ENCODE data around the gene DCLK1. TPM values are rescaled to one million over a fixed set of nuclear protein-coding genes. Genes with fewer than 3 reads are reported as not detected.

DCLK1 gene
- total and polyA plus RNA-seq, 7 experiments from 2014 or later: not detected

- DNase-seq: no peak
- ChIA-PET CTCF (no interaction called here), POLR2A (no interaction called here)
- ATAC-seq: no peak
- Mint-ChIP-seq H3K4me3 (no peak overlapping the region), H3K4me1 (no peaks in the 10 kb centered on the region), H3K36me3 (no peaks in the 10 kb centered on the region), H3K27ac (no peak overlapping the region), H3K9me3 (peaks cover 0 to 5% (median 0%) of the 10 kb centered on the region in 11 donors), H3K27me3 (peaks cover 0 to 9% (median 4%) of the 10 kb centered on the region in 5 donors)
- no peaks in the 10 kb centered on the region for H3K27me3 ChIP-seq (ENCODE audit: control insufficient read depth in 2 of 2, insufficient read depth in 2 of 2, low read length in 2 of 2)
- H3K4me3 ChIP-seq (ENCODE audit: low read length): no peak overlapping the region
- intact Hi-C loops (cut with micrococcal nuclease): no loop called here
- peaks cover 0 to 3% (median 0%) of the 10 kb centered on the region in 3 experiments for H3K9me3 ChIP-seq (ENCODE audit: control insufficient read depth in 2 of 3, low read length in 3 of 3)
- H3K4me1 ChIP-seq (ENCODE audit: control insufficient read depth in 2 of 2, insufficient read depth in 2 of 2, low read length in 2 of 2): no peaks in the 10 kb centered on the region
- H3K36me3 ChIP-seq (ENCODE audit: control insufficient read depth in 2 of 3, insufficient read depth in 3 of 3, low read length in 3 of 3): no peaks in the 10 kb centered on the region
- no peak overlapping the region for H3K27ac ChIP-seq (ENCODE audit: low read depth, low read length)
Measured at GRCh38 chr13:35917942-35918645, 213.1 kb downstream of the DCLK1 start.

- H3K27ac ChIP-seq (ENCODE audit: low read depth, low read length): no peak overlapping the region
- H3K9me3 ChIP-seq (ENCODE audit: control insufficient read depth in 2 of 3, low read length in 3 of 3): peaks cover 0 to 3% (median 0%) of the 10 kb centered on the region in 3 experiments
- H3K27me3 ChIP-seq (ENCODE audit: control insufficient read depth in 2 of 2, insufficient read depth in 2 of 2, low read length in 2 of 2): no peaks in the 10 kb centered on the region
- POLR2A ChIA-PET: no interaction called here
- CTCF ChIA-PET: no interaction called here
- intact Hi-C loops (cut with micrococcal nuclease): no loop called here
- Mint-ChIP-seq H3K27me3 (peaks cover 0 to 9% (median 4%) of the 10 kb centered on the region in 5 donors), H3K4me3 (no peak overlapping the region), H3K4me1 (no peaks in the 10 kb centered on the region), H3K9me3 (peaks cover 0 to 7% (median 0%) of the 10 kb centered on the region in 11 donors), H3K27ac (no peak overlapping the region), H3K36me3 (no peaks in the 10 kb centered on the region)
- H3K4me3 ChIP-seq (ENCODE audit: low read length): no peak overlapping the region
- H3K4me1 ChIP-seq (ENCODE audit: control insufficient read depth in 2 of 2, insufficient read depth in 2 of 2, low read length in 2 of 2): no peaks in the 10 kb centered on the region
- H3K36me3 ChIP-seq (ENCODE audit: control insufficient read depth in 2 of 3, insufficient read depth in 3 of 3, low read length in 3 of 3): no peaks in the 10 kb centered on the region
- ATAC-seq (no peak), DNase-seq (no peak)
Measured at GRCh38 chr13:35917252-35917941, 213.8 kb downstream of the DCLK1 start.

GRCh38 chr13:35916146-35916545 is 215.0 kb downstream of the DCLK1 start:
- CTCF ChIA-PET: no interaction called here
- Histone ChIP-seq H3K27ac (ENCODE audit: low read depth, low read length) (no peak overlapping the region), H3K9me3 (ENCODE audit: control insufficient read depth in 2 of 3, low read length in 3 of 3) (no peaks in the 10 kb centered on the region), H3K27me3 (ENCODE audit: control insufficient read depth in 2 of 2, insufficient read depth in 2 of 2, low read length in 2 of 2) (no peaks in the 10 kb centered on the region), H3K36me3 (ENCODE audit: control insufficient read depth in 2 of 3, insufficient read depth in 3 of 3, low read length in 3 of 3) (no peaks in the 10 kb centered on the region), H3K4me1 (ENCODE audit: control insufficient read depth in 2 of 2, insufficient read depth in 2 of 2, low read length in 2 of 2) (no peaks in the 10 kb centered on the region), H3K4me3 (ENCODE audit: low read length) (no peak overlapping the region)
- H3K4me3 Mint-ChIP-seq: no peak overlapping the region
- intact Hi-C loops (cut with micrococcal nuclease): no loop called here
- H3K36me3 Mint-ChIP-seq: no peaks in the 10 kb centered on the region
- H3K27me3 Mint-ChIP-seq: peaks cover 0 to 5% (median 4%) of the 10 kb centered on the region in 5 donors
- H3K4me1 Mint-ChIP-seq: no peaks in the 10 kb centered on the region
- ATAC-seq (no peak), DNase-seq (no peak)
- H3K27ac Mint-ChIP-seq: no peak overlapping the region
- peaks cover 0 to 5% (median 0%) of the 10 kb centered on the region in 11 donors for H3K9me3 Mint-ChIP-seq
- POLR2A ChIA-PET: no interaction called here

DNA sequence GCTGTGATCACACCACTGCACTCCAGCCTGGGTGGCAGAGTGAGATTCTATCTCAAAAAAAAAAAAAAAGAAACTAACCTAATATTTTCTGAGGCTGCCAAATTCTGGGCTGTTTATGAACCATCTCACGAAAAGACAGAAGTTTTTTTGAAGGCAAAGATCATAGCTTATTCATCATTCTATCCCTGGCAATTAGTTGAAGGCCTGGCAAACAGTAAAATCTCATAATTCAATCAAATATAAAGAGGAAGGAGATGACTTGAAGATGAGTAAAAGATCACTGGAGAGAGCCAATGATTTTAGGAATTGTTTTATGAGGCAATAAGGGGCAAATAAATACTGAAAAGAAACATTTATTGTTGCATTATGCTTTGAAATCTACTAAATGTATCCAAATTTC is 216.5 kb downstream of the DCLK1 start:
- Mint-ChIP-seq H3K27ac (no peak overlapping the region), H3K36me3 (no peaks in the 10 kb centered on the region), H3K4me3 (no peak overlapping the region), H3K27me3 (peaks cover 0 to 4% (median 0%) of the 10 kb centered on the region in 5 donors), H3K4me1 (no peaks in the 10 kb centered on the region), H3K9me3 (peaks cover 0 to 8% (median 4%) of the 10 kb centered on the region in 11 donors)
- DNase-seq (no peak), ATAC-seq (no peak)
- Histone ChIP-seq H3K36me3 (ENCODE audit: control insufficient read depth in 2 of 3, insufficient read depth in 3 of 3, low read length in 3 of 3) (no peaks in the 10 kb centered on the region), H3K9me3 (ENCODE audit: control insufficient read depth in 2 of 3, low read length in 3 of 3) (no peaks in the 10 kb centered on the region), H3K4me3 (ENCODE audit: low read length) (no peak overlapping the region), H3K27me3 (ENCODE audit: control insufficient read depth in 2 of 2, insufficient read depth in 2 of 2, low read length in 2 of 2) (no peaks in the 10 kb centered on the region), H3K27ac (ENCODE audit: low read depth, low read length) (no peak overlapping the region), H3K4me1 (ENCODE audit: control insufficient read depth in 2 of 2, insufficient read depth in 2 of 2, low read length in 2 of 2) (no peaks in the 10 kb centered on the region)
- intact Hi-C loops (cut with micrococcal nuclease): no loop called here
- ChIA-PET CTCF (no interaction called here), POLR2A (no interaction called here)

DNA sequence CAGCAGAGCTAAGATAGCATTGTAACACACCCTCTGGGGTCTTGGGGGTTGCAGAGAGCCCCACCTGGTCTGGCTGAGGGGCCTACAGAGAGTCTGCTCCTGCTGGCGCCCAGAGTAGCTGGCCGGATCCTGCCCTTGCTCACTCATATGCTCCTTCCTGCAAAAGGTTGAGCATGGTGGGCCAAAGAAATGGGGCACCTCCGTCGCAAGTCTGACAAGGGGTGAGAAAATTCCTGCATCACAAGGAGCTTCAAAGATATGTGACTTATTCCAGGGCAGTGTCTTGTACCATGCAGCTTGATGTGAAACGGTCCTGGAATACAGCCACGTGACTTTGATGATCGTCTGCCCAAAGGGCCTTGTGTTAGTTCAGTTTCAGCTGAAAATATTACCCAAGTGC is 218.3 kb downstream of the DCLK1 start:
- H3K36me3 ChIP-seq (ENCODE audit: control insufficient read depth in 2 of 3, insufficient read depth in 3 of 3, low read length in 3 of 3): no peaks in the 10 kb centered on the region
- intact Hi-C loops (cut with micrococcal nuclease): no loop called here
- POLR2A ChIA-PET: no interaction called here

DNA sequence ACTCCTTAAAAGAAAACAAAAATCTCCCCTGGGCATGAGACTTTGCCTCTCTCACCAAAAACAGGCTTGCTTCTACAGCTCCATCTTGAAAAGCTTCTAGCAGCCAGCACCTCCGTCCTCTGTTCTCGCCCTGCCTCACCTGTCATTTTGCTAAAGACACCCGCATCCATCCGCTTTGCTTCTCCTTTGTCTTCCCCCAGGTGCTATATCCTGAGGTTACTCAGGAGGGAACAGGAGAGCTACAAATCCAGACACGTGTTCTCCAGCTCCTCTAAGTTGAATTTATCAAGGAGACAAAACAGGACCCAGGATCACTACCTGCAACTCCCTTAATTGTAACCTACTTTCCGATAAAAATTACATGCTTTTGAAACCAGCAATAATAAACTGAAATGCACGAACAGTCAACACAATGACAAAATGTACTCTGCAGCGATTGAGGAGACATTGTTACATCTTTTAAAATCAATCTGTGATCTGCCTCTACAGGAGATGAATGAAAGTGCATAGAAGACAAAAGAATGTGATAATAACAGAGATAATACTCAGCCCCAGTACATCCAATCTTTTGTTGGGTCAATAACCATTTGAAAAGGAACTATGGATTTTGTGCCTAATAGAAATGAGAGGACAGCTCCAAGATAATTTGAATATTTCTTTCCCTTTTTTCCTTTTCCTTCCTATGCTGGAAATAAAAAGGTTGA is 221.2 kb downstream of the DCLK1 start:
- Mint-ChIP-seq H3K9me3 (peaks cover 0 to 8% (median 2%) of the 10 kb centered on the region in 11 donors), H3K27ac (no peak overlapping the region), H3K27me3 (no peaks in the 10 kb centered on the region), H3K36me3 (no peaks in the 10 kb centered on the region), H3K4me3 (no peak overlapping the region), H3K4me1 (no peaks in the 10 kb centered on the region)
- Histone ChIP-seq H3K9me3 (ENCODE audit: control insufficient read depth in 2 of 3, low read length in 3 of 3) (no peaks in the 10 kb centered on the region), H3K27ac (ENCODE audit: low read depth, low read length) (no peak overlapping the region), H3K4me1 (ENCODE audit: control insufficient read depth in 2 of 2, insufficient read depth in 2 of 2, low read length in 2 of 2) (no peaks in the 10 kb centered on the region), H3K27me3 (ENCODE audit: control insufficient read depth in 2 of 2, insufficient read depth in 2 of 2, low read length in 2 of 2) (no peaks in the 10 kb centered on the region), H3K4me3 (ENCODE audit: low read length) (no peak overlapping the region), H3K36me3 (ENCODE audit: control insufficient read depth in 2 of 3, insufficient read depth in 3 of 3, low read length in 3 of 3) (no peaks in the 10 kb centered on the region)
- ChIA-PET POLR2A (no interaction called here), CTCF (no interaction called here)
- no peak for ATAC-seq
- DNase-seq: no peak
- intact Hi-C loops (cut with micrococcal nuclease): no loop called here

More for the DNA sequence above, 218.3 kb downstream of the DCLK1 start:
- ATAC-seq: no peak
- DNase-seq: no peak
- no peaks in the 10 kb centered on the region for H3K4me1 Mint-ChIP-seq
- no peak overlapping the region for H3K27ac Mint-ChIP-seq
- H3K4me1 ChIP-seq (ENCODE audit: control insufficient read depth in 2 of 2, insufficient read depth in 2 of 2, low read length in 2 of 2): no peaks in the 10 kb centered on the region
- H3K27me3 ChIP-seq (ENCODE audit: control insufficient read depth in 2 of 2, insufficient read depth in 2 of 2, low read length in 2 of 2): no peaks in the 10 kb centered on the region
- peaks cover 0 to 8% (median 4%) of the 10 kb centered on the region in 11 donors for H3K9me3 Mint-ChIP-seq
- H3K9me3 ChIP-seq (ENCODE audit: control insufficient read depth in 2 of 3, low read length in 3 of 3): no peaks in the 10 kb centered on the region
- H3K36me3 Mint-ChIP-seq: no peaks in the 10 kb centered on the region
- CTCF ChIA-PET: no interaction called here
- H3K4me3 Mint-ChIP-seq: no peak overlapping the region
- H3K4me3 ChIP-seq (ENCODE audit: low read length): no peak overlapping the region
- peaks cover 0 to 4% (median 0%) of the 10 kb centered on the region in 5 donors for H3K27me3 Mint-ChIP-seq
- no peak overlapping the region for H3K27ac ChIP-seq (ENCODE audit: low read depth, low read length)
